M059J (cell line): ENCODE measurements around the gene STAM. TPM values are rescaled to one million over a fixed set of nuclear protein-coding genes. Genes with fewer than 3 reads are reported as not detected.
A peak's percentile ranks its signal among the peaks of the same experiment; 100 is the strongest.

Experiments
- DNase-seq: peaks from one replicate; pipeline ENCODE4 v3.0.0-alpha.2; 2012; ENCODE audit warnings: low read depth
- total RNA-seq: library from RNA; depleted of rRNA; stranded (reverse); fragments of >200 nt; shearing (Covaris generic); gene quantifications from 2 replicates; pipeline ENCODE4 v1.2.3, GENCODE V29; 2014

Gene STAM
- total RNA-seq, 1 experiment from 2014 or later: 18.4 TPM

GRCh38 chr10:17647326-17647725 is 3.4 kb downstream of the STAM start:
- no peak for DNase-seq

- peak; percentile 9 for DNase-seq
Measured at GRCh38 chr10:17648243-17649035, 4.5 kb downstream of the STAM start.

DNA sequence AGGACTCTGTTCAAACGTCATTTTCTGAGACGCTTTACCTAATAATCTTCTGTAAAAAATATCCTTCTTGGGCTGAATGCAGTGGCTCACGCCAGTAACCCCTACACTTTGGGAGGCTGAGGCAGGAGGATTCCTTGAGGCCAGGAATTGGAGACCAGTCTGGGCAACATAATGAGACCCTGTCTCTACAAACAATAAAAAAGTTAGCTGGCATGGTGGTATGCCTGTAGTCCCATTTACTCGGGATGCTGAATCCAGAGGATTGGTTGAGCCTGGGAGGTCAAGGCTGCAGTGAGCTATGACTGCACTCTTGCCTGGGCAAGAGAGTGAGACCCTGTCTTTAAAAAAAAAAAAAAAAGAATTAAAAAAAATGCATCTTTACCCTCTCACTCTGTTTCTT is 5.1 kb downstream of the STAM start:
- DNase-seq: no peak

DNA sequence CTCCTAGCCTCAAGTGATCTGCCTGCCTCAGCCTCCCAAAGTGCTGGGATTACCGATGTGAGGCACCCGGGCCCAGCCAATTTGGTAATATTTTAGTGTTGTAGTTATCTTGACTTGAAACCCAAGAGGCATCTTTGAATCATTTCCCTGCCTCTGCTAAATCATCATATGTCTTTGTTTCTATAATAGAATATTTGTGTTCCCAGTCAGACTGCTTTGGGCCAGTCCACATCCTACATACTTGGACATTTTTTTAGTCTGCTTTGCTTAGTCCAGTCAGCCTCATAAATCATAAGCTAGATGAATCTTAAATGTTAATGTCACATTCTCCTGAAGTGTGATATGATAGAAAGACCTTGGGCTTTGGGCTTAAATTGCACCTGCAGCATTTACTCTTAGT is 5.9 kb downstream of the STAM start:
- peak; percentile 9 for DNase-seq

GRCh38 chr10:17650416-17650815 is 6.5 kb downstream of the STAM start:
- DNase-seq: no peak

DNA sequence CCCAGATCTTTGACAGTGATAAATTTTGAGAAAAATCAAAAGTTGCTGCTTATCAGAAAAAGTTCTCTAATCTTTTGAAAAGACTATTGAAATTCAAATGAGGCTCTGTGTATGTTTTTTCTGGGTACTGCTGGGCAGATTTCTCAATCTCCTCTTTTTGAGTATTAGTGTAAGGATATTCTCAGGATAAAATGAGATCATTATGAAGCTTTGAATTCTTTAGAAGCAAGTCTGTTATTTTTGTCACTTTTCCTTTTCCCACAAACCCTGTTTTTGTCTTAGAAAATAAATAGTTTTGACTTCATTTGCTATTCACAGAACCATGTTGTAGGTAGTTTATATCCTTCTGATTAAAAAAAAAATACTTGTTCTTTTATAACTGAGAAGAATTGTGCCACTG is 7.9 kb downstream of the STAM start:
- DNase-seq: no peak

DNA sequence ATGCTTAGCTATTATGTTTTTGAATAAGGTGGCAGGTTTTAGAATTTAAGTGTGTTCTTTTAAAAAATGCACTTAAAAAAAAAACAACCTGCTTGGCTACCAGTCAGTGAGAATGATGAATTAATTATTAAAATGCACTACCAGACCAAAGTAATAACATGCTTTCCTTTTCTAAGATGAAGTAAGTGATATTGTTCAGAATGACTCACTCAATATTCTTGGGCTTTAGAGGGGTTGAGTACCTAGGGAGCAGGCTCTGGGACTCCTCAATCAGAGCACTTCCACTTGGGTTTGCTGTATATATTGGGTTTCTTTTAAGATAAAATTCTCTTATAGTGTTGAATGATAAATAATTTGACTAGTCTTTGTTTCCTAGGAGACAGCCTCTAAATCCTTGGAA is 8.6 kb downstream of the STAM start:
- DNase-seq: peak; percentile 21

GRCh38 chr10:17655009-17655408 is 11.1 kb downstream of the STAM start:
- DNase-seq: no peak

DNA sequence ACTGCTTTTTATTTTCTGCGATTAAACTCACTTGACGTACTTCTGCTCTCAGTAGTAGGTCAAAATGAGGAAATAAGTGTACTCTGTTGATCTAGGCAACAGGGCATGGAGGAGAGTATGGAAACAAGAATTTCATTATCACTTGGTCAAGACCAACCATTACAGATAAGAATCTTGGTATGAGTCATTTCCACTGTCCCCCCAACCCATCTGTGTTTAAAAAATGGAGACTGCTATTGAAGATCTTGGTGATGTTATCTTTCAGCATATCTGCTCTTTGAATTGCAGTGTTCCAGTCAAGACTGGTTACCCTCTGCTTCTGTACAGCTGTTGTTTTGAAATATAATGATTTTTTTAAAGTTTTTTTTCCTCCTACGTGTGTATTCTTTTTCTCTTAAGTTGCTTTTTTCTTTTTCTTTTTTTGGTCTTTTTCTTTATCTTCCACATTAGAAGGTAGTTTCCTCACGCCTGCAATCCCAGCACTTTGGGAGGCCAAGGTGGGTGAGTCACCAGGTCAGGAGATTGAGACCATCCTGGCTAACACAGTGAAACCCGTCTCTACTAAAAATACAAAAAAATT is 11.7 kb downstream of the STAM start:
- peak; percentile 69 for DNase-seq

- DNase-seq: no peak
Measured at GRCh38 chr10:17657103-17657500, 13.2 kb downstream of the STAM start.

- DNase-seq: no peak
Measured at GRCh38 chr10:17659365-17659764, 15.4 kb downstream of the STAM start.

GRCh38 chr10:17660921-17661320 is 17.0 kb downstream of the STAM start:
- DNase-seq: no peak

DNA sequence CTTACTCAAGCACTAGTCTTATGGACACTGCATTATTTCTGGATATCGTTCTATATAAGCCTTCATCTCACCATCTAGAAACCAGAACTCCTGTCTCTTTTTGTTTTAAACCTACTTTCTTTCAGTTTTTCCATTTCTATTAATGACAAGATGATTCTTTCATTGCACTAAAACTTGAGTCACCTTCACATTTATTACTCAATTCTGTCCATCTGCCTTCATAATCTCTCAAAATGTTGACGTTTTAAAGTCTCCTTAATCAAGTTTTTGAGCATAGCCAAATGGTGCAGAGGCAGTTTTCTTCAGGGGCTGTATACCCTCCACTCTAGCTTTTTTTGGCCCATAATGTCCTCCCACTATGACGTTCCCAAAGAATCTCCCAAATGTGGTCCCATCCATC is 17.6 kb downstream of the STAM start:
- DNase-seq: no peak

DNA sequence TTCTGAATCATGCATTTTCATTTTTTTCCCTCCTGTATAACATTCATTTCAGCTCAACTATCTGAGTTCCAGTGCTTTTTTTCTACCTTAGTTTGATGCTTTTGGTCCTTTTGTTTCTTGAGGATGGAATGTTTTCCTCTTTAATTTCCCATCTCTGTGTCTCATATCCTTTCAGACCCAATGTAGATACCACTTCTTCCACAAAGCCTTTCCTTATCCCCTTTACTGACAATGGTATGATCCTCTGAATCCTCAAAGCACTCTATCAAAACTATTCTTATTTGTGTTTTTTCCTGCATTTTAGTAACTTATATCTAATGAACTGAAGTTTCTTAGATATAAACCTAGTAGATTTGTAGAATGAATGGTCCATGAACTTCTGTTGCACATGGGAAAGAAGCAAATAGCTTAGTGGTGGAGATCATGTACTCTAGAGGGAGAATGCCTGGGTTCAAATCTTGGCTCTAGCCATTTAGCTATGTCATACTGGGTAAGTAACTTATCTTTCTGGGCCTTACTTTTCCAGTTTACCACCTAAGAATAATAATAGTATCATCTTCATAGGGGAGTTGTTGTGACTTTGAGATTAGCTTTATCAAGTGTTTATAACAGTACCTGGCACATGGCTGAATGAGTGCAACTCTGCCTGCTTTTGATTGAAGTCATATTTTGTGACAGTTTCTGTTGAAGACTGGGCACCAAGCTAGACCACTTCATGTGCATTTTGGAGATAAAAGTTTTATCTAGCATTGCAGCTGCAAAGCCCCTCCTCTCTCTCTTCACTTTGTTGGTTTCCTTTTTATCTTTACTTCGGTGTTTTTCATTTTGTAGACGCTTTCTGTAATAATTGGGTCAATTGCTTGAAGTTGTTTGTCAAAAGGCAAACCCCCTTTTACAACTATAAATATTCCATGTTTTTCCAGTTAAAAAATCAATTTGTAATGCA is 18.5 kb downstream of the STAM start:
- no peak for DNase-seq

DNA sequence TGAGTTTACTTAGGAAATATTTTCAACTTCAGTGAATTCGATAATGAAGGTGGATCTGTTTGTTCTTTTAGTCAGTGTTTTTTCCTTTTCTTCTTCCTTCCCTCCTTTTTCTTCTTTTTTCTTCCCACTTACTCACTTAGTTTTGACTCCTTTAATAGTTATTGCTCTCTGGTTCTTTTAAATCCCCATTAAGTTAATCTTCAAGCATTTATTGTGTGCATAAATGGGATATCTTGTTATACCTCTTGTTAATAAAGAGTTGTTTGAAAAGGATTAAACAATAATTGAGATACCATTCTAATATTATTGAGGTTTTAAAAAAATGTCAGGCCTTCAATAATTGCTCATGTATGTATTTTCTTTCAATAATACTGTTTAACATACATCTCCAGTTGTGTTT is 19.5 kb downstream of the STAM start:
- DNase-seq: no peak

GRCh38 chr10:17665747-17666146 is 21.8 kb downstream of the STAM start:
- DNase-seq: peak; percentile 77

DNA sequence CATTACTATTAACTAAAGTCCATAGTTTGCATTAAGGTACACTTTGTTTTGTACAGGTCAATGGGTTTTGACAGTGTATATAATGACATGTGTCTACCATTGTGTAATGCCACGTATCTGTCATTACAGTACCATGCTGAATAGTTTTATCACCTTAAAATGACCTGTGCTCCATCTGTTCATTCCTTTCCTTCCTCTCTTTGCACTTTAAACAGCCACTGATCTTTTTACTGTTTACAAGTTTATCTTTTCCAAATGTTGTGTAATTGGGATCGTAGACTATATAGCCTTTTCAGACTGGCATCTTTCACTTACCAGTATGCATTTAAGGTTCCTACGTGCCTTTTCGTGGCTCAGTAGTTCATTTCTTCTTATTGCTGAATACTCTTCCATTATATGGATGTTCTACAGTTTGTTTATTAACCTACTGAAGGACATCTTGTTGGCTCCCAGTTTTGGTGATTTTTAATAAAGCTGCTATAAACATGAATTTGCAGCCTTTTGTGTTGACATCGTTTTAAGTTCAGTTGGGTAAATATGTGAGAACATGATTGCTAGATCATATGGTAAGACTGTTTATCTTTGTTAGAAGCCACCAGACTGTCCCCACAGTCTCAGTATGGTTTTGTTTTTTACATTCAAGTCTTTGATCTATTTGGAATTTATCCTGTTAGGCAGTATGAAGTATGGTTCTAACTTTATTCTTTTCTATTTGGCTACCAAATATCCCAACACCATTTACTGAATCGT is 24.7 kb downstream of the STAM start:
- DNase-seq: no peak

DNA sequence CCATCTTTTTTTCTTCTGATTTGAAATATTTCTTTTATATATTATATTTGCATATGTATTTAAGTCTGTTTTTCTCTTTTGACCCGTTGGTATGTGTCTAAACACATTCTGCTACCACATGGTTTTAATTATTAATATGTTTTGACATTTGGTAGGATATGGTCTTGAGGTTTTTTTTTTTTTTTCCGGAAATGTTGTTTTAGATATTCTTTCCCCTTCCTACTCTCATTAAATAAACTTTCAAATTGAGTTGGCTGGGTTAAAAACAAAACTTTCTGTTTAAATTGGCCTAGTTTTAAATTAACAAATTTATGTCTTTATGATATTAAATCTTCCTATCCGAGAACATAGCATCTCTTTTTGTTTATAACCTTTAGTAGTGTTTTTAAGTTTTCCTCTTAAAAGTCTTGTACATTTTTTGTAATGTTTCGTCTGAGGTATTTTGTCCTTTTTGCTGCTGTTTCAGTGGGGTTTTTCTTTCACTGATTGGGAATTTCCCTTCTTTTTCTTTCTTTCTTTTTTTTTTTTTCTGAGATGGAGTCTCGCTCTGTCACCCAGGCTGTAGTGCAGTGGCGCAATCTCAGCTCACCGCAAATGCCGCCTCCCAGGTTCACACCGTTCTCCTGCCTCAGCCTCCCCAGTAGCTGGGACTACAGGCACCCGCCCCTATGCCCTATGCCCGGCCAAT is 25.4 kb downstream of the STAM start:
- DNase-seq: no peak

- no peak for DNase-seq
Measured at GRCh38 chr10:17671307-17671706, 27.4 kb downstream of the STAM start.

- DNase-seq: peak; percentile 90
Measured at GRCh38 chr10:17673471-17674061, 29.6 kb downstream of the STAM start.

- no peak for DNase-seq
Measured at GRCh38 chr10:17674566-17674965, 30.6 kb downstream of the STAM start.
